ENCODE measurements around the gene TMC7. TPM values are rescaled to one million over a fixed set of nuclear protein-coding genes. Genes with fewer than 3 reads are reported as not detected.

The TMC7 gene
- total RNA-seq, 2 donors from 2014 or later, result 1.6 to 2.9 TPM

DNA sequence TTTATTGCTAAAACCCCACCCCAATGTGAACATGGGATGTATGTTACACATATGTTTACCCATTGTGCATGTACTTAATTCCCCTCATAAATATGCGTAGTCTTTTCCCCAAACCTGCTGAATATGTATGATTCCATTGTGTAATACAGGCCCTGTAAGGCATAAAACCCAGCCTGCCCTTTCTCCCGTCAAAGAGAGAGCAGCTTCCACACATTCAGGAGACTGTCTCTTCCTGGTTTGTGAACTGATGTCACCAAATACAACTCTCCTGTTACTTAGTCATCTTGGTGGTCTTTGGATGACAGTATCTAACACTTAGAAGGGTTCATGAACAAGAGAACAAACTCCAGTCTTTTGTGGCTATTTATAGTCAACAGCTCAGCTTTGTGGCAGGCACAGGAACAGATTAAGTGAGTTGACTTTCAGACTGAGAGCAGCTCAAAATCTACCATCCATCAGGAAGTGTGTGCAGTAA, 24.7 kb upstream of the TMC7 start:
- 49% methylated on average over 2 of the region's 2 CpGs for WGBS
- H3K9me3 ChIP-seq, result no peaks in the 10 kb centered on the region
- TF ChIP-seq POLR2A (IDR thresholded peaks at IDR 0.05) (no peak), POLR2AphosphoS5 (IDR thresholded peaks at IDR 0.05) (no peak)
- TF ChIP-seq, protein P1, sequence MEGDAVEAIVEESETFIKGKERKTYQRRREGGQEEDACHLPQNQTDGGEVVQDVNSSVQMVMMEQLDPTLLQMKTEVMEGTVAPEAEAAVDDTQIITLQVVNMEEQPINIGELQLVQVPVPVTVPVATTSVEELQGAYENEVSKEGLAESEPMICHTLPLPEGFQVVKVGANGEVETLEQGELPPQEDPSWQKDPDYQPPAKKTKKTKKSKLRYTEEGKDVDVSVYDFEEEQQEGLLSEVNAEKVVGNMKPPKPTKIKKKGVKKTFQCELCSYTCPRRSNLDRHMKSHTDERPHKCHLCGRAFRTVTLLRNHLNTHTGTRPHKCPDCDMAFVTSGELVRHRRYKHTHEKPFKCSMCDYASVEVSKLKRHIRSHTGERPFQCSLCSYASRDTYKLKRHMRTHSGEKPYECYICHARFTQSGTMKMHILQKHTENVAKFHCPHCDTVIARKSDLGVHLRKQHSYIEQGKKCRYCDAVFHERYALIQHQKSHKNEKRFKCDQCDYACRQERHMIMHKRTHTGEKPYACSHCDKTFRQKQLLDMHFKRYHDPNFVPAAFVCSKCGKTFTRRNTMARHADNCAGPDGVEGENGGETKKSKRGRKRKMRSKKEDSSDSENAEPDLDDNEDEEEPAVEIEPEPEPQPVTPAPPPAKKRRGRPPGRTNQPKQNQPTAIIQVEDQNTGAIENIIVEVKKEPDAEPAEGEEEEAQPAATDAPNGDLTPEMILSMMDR (IDR thresholded peaks at IDR 0.05), result no peak
- intact Hi-C loops (cut with DNase I), result no loop called here
- H3K27me3 ChIP-seq (replicated peaks; ENCODE audit: insufficient read depth), result no peaks in the 10 kb centered on the region
- no peak overlapping the region for H3K27ac ChIP-seq
- H3K36me3 ChIP-seq, result no peaks in the 10 kb centered on the region
- no peak overlapping the region for H3K4me3 ChIP-seq
- no peak for DNase-seq (ENCODE audit: low spot score)
- H3K4me1 ChIP-seq (replicated peaks), result no peaks in the 10 kb centered on the region

DNA sequence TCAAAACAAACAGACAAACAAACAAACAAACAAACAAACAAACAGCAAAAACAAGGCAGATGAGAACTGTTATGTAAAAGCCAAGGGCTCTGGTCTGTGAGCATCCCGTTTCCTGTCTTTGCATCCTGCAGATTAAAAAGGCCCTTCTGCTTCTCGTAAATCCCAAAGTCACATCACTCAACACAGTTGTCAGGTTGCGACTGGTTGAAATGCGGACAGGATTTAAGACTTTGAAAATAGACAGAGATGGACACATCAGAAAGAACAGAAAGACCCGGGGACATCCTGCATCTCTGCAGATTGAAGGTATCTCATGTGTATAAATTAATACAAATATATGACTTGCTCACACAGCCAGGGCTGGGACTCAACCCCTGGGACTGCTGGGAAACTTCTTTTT, 18.2 kb upstream of the TMC7 start:
- WGBS, result 70% methylated on average over 5 of the region's 5 CpGs
- H3K4me1 ChIP-seq (replicated peaks), result no peaks in the 10 kb centered on the region
- DNase-seq (ENCODE audit: low spot score), result no peak
- TF ChIP-seq POLR2A (IDR thresholded peaks at IDR 0.05), result no peak
- TF ChIP-seq, protein P1 (IDR thresholded peaks at IDR 0.05), result no peak
- no peak for TF ChIP-seq POLR2AphosphoS5 (IDR thresholded peaks at IDR 0.05)
- no peaks in the 10 kb centered on the region for H3K27me3 ChIP-seq (replicated peaks; ENCODE audit: insufficient read depth)
- intact Hi-C loops (cut with DNase I), result no loop called here
- no peak overlapping the region for H3K27ac ChIP-seq
- H3K36me3 ChIP-seq, result no peaks in the 10 kb centered on the region
- H3K9me3 ChIP-seq, result no peaks in the 10 kb centered on the region
- H3K4me3 ChIP-seq, result no peak overlapping the region

DNA sequence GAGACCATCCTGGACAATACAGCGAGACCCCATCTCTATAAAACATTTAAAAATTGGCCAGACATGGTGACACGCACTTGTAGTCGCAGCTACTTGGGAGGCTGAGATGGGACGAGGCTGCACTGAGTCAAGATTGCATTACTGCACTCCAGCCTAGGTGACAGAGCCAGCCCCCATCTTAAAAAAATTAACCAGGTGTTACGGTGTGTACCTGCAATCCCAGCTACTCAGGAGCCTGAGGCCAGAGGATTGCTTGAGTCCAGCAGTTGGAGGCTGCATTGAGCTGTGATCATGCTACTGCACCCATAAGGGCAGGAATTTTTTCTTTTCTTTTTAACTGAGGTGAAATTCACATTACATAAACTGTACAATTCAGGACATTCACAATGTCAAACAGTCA, 16.9 kb upstream of the TMC7 start:
- Histone ChIP-seq H3K27me3 (replicated peaks; ENCODE audit: insufficient read depth) (no peaks in the 10 kb centered on the region), H3K4me3 (no peak overlapping the region), H3K36me3 (no peaks in the 10 kb centered on the region), H3K4me1 (replicated peaks) (no peaks in the 10 kb centered on the region), H3K27ac (no peak overlapping the region), H3K9me3 (no peaks in the 10 kb centered on the region)
- no peak for DNase-seq (ENCODE audit: low spot score)
- TF ChIP-seq, protein P1 (IDR thresholded peaks at IDR 0.05), result no peak
- TF ChIP-seq POLR2A (IDR thresholded peaks at IDR 0.05), result no peak
- no peak for TF ChIP-seq POLR2AphosphoS5 (IDR thresholded peaks at IDR 0.05)
- intact Hi-C loops (cut with DNase I), result no loop called here
- 95% methylated on average over 5 of the region's 5 CpGs for WGBS

DNA sequence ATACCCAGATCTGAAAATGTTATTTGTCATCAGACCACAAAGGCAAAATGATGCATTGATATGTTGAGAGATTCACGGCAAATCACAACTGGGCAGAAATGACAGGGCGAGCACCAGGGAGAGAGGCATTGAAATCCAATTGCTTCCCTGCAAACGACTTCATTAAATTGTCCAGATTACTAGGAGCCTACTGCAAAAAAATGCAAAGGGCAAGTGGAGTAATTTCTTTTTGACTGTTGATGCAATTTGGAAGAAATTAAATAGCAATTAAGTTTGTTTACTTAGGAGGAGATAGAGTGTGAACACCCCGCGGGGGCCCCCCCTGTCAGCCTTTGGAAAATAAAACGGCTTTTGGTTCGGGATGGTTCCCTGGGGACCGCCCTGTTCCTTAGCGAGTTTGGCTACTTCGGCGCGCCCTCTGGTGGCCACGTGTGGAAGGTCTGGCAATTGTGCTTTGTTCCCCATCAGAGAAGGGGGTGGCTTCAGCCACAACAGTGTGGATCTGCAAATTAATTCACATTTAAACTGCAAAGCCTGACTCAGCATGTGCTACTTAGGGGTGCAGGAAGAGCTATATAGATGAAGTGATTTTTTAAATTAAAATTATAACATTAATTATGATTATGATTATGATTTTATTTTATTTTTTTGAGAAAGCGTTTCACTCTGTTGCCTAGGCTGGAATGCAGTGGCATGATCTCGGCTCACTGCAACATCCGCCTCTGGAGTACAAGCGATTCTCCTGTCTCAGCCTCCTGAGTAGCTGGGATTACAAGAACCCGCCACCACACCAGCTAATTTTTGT, 14.5 kb upstream of the TMC7 start:
- H3K27ac ChIP-seq, result no peak overlapping the region
- TF ChIP-seq, protein P1 (IDR thresholded peaks at IDR 0.05), result peak; percentile 89 to 91 (median 90)
- peak; percentile 78 for TF ChIP-seq POLR2AphosphoS5 (IDR thresholded peaks at IDR 0.05)
- TF ChIP-seq POLR2A (IDR thresholded peaks at IDR 0.05), result no peak
- no peaks in the 10 kb centered on the region for H3K4me1 ChIP-seq (replicated peaks)
- intact Hi-C loops (cut with DNase I), result loop anchor here (2.0 kb wide), 1 partner anchor 168 kb away; the partner anchor contains the start of gene ARL6IP1
- 23% methylated on average over 18 of the region's 18 CpGs for WGBS
- no peaks in the 10 kb centered on the region for H3K27me3 ChIP-seq (replicated peaks; ENCODE audit: insufficient read depth)
- DNase-seq (ENCODE audit: low spot score), result peak; percentile 80
- H3K9me3 ChIP-seq, result no peaks in the 10 kb centered on the region
- no peak overlapping the region for H3K4me3 ChIP-seq
- H3K36me3 ChIP-seq, result no peaks in the 10 kb centered on the region

DNA sequence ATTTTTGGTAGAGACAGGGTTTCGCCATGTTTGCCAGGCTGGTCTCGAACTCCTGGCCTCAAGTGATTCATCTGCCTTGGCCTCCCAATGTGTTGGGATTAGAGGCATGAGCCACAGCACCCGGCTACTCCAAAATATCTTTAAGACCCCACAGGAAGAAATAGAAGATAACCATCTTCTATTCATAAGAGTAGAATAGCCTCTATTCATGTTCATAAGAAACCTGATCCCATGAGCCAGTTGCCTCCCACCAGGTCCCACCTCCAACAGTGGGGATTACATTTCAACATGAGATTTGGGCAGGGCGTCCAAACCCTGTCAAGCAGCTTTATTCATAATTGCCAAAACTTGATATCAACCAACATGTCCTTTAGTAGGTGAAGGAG, 13.9 kb upstream of the TMC7 start:
- TF ChIP-seq, protein P1 (IDR thresholded peaks at IDR 0.05), result no peak
- no peak for TF ChIP-seq POLR2AphosphoS5 (IDR thresholded peaks at IDR 0.05)
- TF ChIP-seq POLR2A (IDR thresholded peaks at IDR 0.05), result no peak
- H3K9me3 ChIP-seq, result no peaks in the 10 kb centered on the region
- WGBS, result 55% methylated on average over 4 of the region's 4 CpGs
- H3K4me1 ChIP-seq (replicated peaks), result no peaks in the 10 kb centered on the region
- H3K27ac ChIP-seq, result no peak overlapping the region
- no peaks in the 10 kb centered on the region for H3K36me3 ChIP-seq
- intact Hi-C loops (cut with DNase I), result loop anchor here (2.0 kb wide), 1 partner anchor 169 kb away; the partner anchor contains the start of gene ARL6IP1
- H3K4me3 ChIP-seq, result no peak overlapping the region
- H3K27me3 ChIP-seq (replicated peaks; ENCODE audit: insufficient read depth), result no peaks in the 10 kb centered on the region
- DNase-seq (ENCODE audit: low spot score), result no peak

Measured in prostate gland (tissue), 2 donors.